Epithelial cell of proximal tubule (primary cell): ENCODE data around the gene ME2. TPM values are rescaled to one million over a fixed set of nuclear protein-coding genes. Genes with fewer than 3 reads are reported as not detected.
A peak's percentile ranks its signal among the peaks of the same experiment; 100 is the strongest.

Source experiments
- DNase-seq: peaks from one replicate; pipeline ENCODE4 v3.0.0-alpha.2; 2011; ENCODE audit warnings: low read depth
- H3K4me3 ChIP-seq: 2 replicates; pipeline ENCODE4 v1.5.1; 2011; ENCODE audit warnings: low read depth, mild to moderate bottlenecking, low read length
- CTCF ChIP-seq: conservative IDR thresholded peaks from 2 replicates; pipeline ENCODE4 v1.5.1; 2012; ENCODE audit warnings: low read depth, mild to moderate bottlenecking, low read length
- total RNA-seq: library from RNA; depleted of rRNA; stranded (reverse); fragments of >200 nt; gene quantifications from 2 replicates; pipeline ENCODE4 v1.2.3, GENCODE V29; 2015

Gene ME2
- total RNA-seq, 1 donor from 2014 or later: 60.4 TPM

- no peak overlapping the region for H3K4me3 ChIP-seq
- TF ChIP-seq CTCF: no peak
- no peak for DNase-seq
Observed at GRCh38 chr18:50918153-50918552, 39.2 kb downstream of the ME2 start.

GRCh38 chr18:50924372-50924771, 45.5 kb downstream of the ME2 start:
- TF ChIP-seq CTCF: no peak
- no peak for DNase-seq

GRCh38 chr18:50926521-50926920, 47.6 kb downstream of the ME2 start:
- no peak for DNase-seq
- no peak overlapping the region for H3K4me3 ChIP-seq
- no peak for TF ChIP-seq CTCF

More at GRCh38 chr18:50924372-50924771, 45.5 kb downstream of the ME2 start:
- H3K4me3 ChIP-seq: no peak overlapping the region

- peak; percentile 16 for DNase-seq
- TF ChIP-seq CTCF: no peak
- no peak overlapping the region for H3K4me3 ChIP-seq
Observed at GRCh38 chr18:50928551-50928950, 49.6 kb downstream of the ME2 start.

GRCh38 chr18:50933684-50934083, 54.8 kb downstream of the ME2 start:
- no peak overlapping the region for H3K4me3 ChIP-seq
- DNase-seq: no peak
- TF ChIP-seq CTCF: no peak

GRCh38 chr18:50934545-50935211, 55.8 kb downstream of the ME2 start:
- no peak overlapping the region for H3K4me3 ChIP-seq
- no peak for TF ChIP-seq CTCF
- DNase-seq: no peak
